GM19238 (cell line): ENCODE data around the gene ARL6IP6.

Experiments
- DNase-seq: peaks from one replicate; pipeline ENCODE4 v3.0.0; 2011; ENCODE audit warnings: low spot score; ENCODE audit not compliant: insufficient read length

The ARL6IP6 gene

DNA sequence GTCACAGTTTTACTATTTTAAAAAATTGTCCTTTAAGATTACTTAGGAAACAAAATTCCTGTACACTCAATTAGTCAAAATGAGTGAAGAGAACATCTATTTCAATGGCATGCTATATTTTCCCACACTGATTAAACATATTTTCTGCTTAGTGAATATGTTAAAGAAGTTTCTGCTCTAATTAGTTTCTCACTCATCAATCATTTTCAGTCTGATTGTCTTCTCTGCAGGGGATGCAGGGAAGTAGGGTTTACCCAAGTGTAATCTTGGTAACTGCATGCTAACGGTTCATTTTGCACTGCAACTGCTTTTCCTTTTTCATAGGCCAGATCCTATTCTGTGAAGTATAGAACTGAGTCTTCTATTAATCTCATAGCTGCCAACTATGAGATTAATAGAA is 78.5 kb downstream of the ARL6IP6 start:
- DNase-seq: no peak

DNA sequence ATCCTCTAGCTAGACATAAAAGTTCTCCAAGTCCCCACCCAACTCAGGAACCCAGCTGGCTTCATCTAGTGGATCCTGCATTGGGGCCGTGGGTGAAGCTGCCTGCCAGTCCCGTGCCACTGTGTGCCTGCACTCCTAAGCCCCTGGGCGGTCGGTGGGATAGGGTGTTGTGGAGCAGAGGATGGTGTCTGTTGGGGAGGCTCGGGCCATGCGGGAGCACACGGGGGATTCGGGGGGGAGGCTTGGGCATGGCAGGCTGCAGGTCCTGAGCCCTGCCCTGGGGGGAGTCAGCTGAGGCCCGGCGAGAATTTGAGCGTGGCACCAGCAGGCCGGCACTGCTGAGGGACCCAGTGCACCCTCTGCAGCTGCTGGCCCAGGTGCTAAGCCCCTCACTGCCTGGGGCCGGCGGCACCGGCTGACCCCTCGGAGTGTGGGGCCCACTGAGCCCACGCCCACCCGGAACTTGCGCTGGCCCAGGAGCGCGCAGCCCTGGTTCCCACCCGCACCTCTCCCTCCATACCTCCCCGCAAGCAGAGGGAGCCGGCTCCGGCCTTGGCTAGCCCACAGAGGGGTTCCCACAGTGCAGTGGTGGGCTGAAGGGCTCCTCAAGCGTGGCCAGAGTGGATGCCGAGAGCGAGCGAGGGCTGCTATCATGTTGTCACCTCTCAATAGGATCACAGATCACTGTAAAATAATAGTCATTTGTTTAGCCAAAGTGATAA is 86.4 kb downstream of the ARL6IP6 start:
- DNase-seq: no peak

DNA sequence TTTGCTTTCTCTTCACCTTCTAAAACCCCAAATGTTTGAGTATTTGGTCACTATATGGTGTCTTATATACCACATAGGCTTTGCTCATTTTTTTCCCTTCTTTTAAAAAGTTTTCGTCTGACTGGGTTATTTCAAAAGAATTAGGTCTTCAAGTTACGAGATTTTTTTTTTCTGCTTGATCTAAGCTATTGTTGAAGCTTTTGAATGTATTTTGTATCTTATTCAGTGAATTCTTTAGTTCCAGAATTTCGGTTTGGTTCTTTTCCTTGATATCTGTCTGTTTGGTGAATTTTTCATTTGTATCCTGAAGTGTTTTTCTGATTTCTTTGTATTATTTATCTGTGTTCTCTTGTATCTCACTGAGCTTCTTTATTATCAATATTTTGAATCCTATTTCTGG is 93.5 kb downstream of the ARL6IP6 start:
- DNase-seq: no peak
